Esophagus muscularis mucosa (tissue), 4 donors: ENCODE measurements around the gene MPPED1. TPM values are rescaled to one million over a fixed set of nuclear protein-coding genes. Genes with fewer than 3 reads are reported as not detected.

Experiments
- DNase-seq: peaks from one replicate; pipeline ENCODE4 v3.0.0-alpha.2; 2017; ENCODE audit errors: extremely low spot score
- H3K27ac ChIP-seq, 4 donors: fragments of 200-600 bp; sonication (generic); replicated peaks in 1 of 4; 1 replicate in 3 of 4; 2 replicates in 1 of 4; pipeline ENCODE4 v1.5.1; 2016 to 2019; ENCODE audit warnings: mild to moderate bottlenecking in 1 of 4
- H3K27me3 ChIP-seq, 4 donors: fragments of 200-600 bp; sonication (generic); one replicate each; pipeline versions ENCODE4 v1.5.1 to v1.6.0; 2016 to 2019
- H3K36me3 ChIP-seq, 4 donors: fragments of 200-600 bp; sonication (generic); one replicate each; pipeline ENCODE4 v1.5.1; 2016 to 2019
- H3K4me1 ChIP-seq, 4 donors: fragments of 200-600 bp; sonication (generic); one replicate each; pipeline ENCODE4 v1.5.1; 2016 to 2019
- H3K4me3 ChIP-seq, 4 donors: fragments of 200-600 bp; sonication (generic); 1 replicate in 2 of 4; 2 replicates in 2 of 4; pipeline ENCODE4 v1.5.1; 2016 to 2019; ENCODE audit warnings: mild to moderate bottlenecking in 4 of 4, moderate library complexity in 1 of 4
- H3K9me3 ChIP-seq, 4 donors: fragments of 200-600 bp; sonication (generic); 1 replicate in 3 of 4; 2 replicates in 1 of 4; pipeline ENCODE4 v1.5.1; 2016 to 2019
- CTCF ChIP-seq, 3 experiments: fragments of 200-600 bp in 2 of 3; fragments of 450-650 bp in 1 of 3; sonication (generic) in 2 of 3; IDR thresholded peaks; one replicate each; pipeline ENCODE4 v1.5.1; 2017 to 2019; ENCODE audit warnings: antibody characterized with exemption in 3 of 3, mild to moderate bottlenecking in 2 of 3, moderate library complexity in 1 of 3
- EP300 ChIP-seq: sonication (generic); formaldehyde crosslinking; IDR thresholded peaks from one replicate; pipeline ENCODE4 v1.6.1; 2017; ENCODE audit warnings: antibody characterized with exemption
- POLR2A ChIP-seq: fragments of 450-650 bp; IDR thresholded peaks from one replicate; pipeline ENCODE4 v1.6.1; 2017; ENCODE audit warnings: antibody characterized with exemption, moderate library complexity, mild to moderate bottlenecking, low read depth
- POLR2AphosphoS5 ChIP-seq, 2 donors: sonication (generic); formaldehyde crosslinking; IDR thresholded peaks; one replicate each; pipeline ENCODE4 v1.6.1; 2017; ENCODE audit warnings: antibody characterized with exemption in 2 of 2
- WGBS: methylation state at CpG from one replicate; pipeline ENCODE4 v1.1.5; 2018; 5-methylcytosine and 5-hydroxymethylcytosine counted together
- intact Hi-C: fragments of 100-400 bp; cut with DNase I; formaldehyde crosslinking; loops from one replicate; pipeline ENCODE4 v1.15.1; 2023
- total RNA-seq, 4 donors: library from RNA; depleted of rRNA; stranded (reverse); fragments of >200 nt; gene quantifications; one replicate each; pipeline versions ENCODE4 v1.1.0 to v1.2.1, GENCODE V29; 2016

MPPED1 gene
- total RNA-seq, 4 donors from 2014 or later, result not detected

- WGBS, result 77% methylated on average over 12 of the region's 18 CpGs
Observed at GRCh38 chr22:43439368-43440103, 27.7 kb downstream of the MPPED1 start.

GRCh38 chr22:43440104-43440387, 28.2 kb downstream of the MPPED1 start:
- TF ChIP-seq EP300, result no peak
- no peak for TF ChIP-seq CTCF (IDR thresholded peaks at IDR 0.05)
- TF ChIP-seq POLR2AphosphoS5 (IDR thresholded peaks at IDR 0.05), result no peak
- no peak for TF ChIP-seq POLR2A
- Histone ChIP-seq H3K9me3 (no peaks in the 10 kb centered on the region), H3K4me3 (no peak overlapping the region), H3K27me3 (peaks cover 0 to 67% (median 0%) of the 10 kb centered on the region in 4 donors), H3K4me1 (no peaks in the 10 kb centered on the region), H3K36me3 (no peaks in the 10 kb centered on the region), H3K27ac (no peak overlapping the region)
- intact Hi-C loops, result no loop called here
- WGBS, result 80% methylated on average over 5 of the region's 7 CpGs
- DNase-seq, result no peak

More at GRCh38 chr22:43439368-43440103, 27.7 kb downstream of the MPPED1 start:
- Histone ChIP-seq H3K9me3 (no peaks in the 10 kb centered on the region), H3K36me3 (no peaks in the 10 kb centered on the region), H3K4me3 (no peak overlapping the region), H3K27me3 (peaks cover 0 to 72% (median 0%) of the 10 kb centered on the region in 4 donors), H3K4me1 (no peaks in the 10 kb centered on the region), H3K27ac (no peak overlapping the region)
- no peak for DNase-seq
- TF ChIP-seq EP300 (no peak), POLR2A (no peak), CTCF (IDR thresholded peaks at IDR 0.05) (no peak), POLR2AphosphoS5 (IDR thresholded peaks at IDR 0.05) (no peak)
- intact Hi-C loops, result no loop called here

- DNase-seq, result no peak
- WGBS, result 74% methylated on average over 4 of the region's 4 CpGs
- intact Hi-C loops, result no loop called here
Observed at GRCh38 chr22:43440556-43440955, 28.7 kb downstream of the MPPED1 start.

GRCh38 chr22:43441216-43441615, 29.4 kb downstream of the MPPED1 start:
- no peak for TF ChIP-seq EP300
- no peak for TF ChIP-seq POLR2A
- no peak for TF ChIP-seq POLR2AphosphoS5 (IDR thresholded peaks at IDR 0.05)
- no peak for TF ChIP-seq CTCF (IDR thresholded peaks at IDR 0.05)
- no peak for DNase-seq
- Histone ChIP-seq H3K4me3 (no peak overlapping the region), H3K36me3 (no peaks in the 10 kb centered on the region), H3K4me1 (no peaks in the 10 kb centered on the region), H3K27me3 (peaks cover 0 to 62% (median 0%) of the 10 kb centered on the region in 4 donors), H3K9me3 (no peaks in the 10 kb centered on the region), H3K27ac (no peak overlapping the region)
- WGBS, result 74% methylated on average over 4 of the region's 6 CpGs
- intact Hi-C loops, result no loop called here

More at GRCh38 chr22:43440556-43440955, 28.7 kb downstream of the MPPED1 start:
- no peaks in the 10 kb centered on the region for H3K9me3 ChIP-seq
- peaks cover 0 to 63% (median 0%) of the 10 kb centered on the region in 4 donors for H3K27me3 ChIP-seq
- no peak overlapping the region for H3K4me3 ChIP-seq
- H3K36me3 ChIP-seq, result no peaks in the 10 kb centered on the region
- no peaks in the 10 kb centered on the region for H3K4me1 ChIP-seq
- TF ChIP-seq EP300 (no peak), POLR2AphosphoS5 (IDR thresholded peaks at IDR 0.05) (no peak)
- H3K27ac ChIP-seq, result no peak overlapping the region

GRCh38 chr22:43441751-43442150, 29.9 kb downstream of the MPPED1 start:
- H3K4me3 ChIP-seq, result no peak overlapping the region
- TF ChIP-seq POLR2A, result no peak
- TF ChIP-seq EP300, result no peak
- no peak for TF ChIP-seq POLR2AphosphoS5 (IDR thresholded peaks at IDR 0.05)
- no peak for TF ChIP-seq CTCF (IDR thresholded peaks at IDR 0.05)
- no peaks in the 10 kb centered on the region for H3K36me3 ChIP-seq
- no peaks in the 10 kb centered on the region for H3K4me1 ChIP-seq
- H3K27ac ChIP-seq, result no peak overlapping the region
- intact Hi-C loops, result no loop called here
- peaks cover 0 to 62% (median 0%) of the 10 kb centered on the region in 4 donors for H3K27me3 ChIP-seq
- WGBS, result 73% methylated on average over 8 of the region's 8 CpGs
- H3K9me3 ChIP-seq, result no peaks in the 10 kb centered on the region
- DNase-seq, result no peak
